SK-N-SH (cell line): ENCODE measurements around the gene CYP1B1.

Experiments
- CTCF ChIP-seq: fragments of 200-600 bp; sonication (generic); IDR thresholded peaks from 2 replicates; pipeline ENCODE4 v1.6.1; 2017; ENCODE audit warnings: antibody characterized with exemption, mild to moderate bottlenecking, moderate library complexity
- ELF1 ChIP-seq: IDR thresholded peaks from 2 replicates; pipeline ENCODE4 v1.4.0; 2012
- FOSL2 ChIP-seq: IDR thresholded peaks from 2 replicates; pipeline ENCODE4 v1.4.0; 2012; ENCODE audit warnings: low read depth, mild to moderate bottlenecking, moderate library complexity, borderline replicate concordance
- JUND ChIP-seq: IDR thresholded peaks from 2 replicates; pipeline ENCODE4 v1.4.0; 2012
- NFIC ChIP-seq: IDR thresholded peaks from 2 replicates; pipeline ENCODE4 v1.4.0; 2012; ENCODE audit warnings: borderline replicate concordance
- RXRA ChIP-seq: IDR thresholded peaks from 2 replicates; pipeline ENCODE4 v1.4.0; 2012; ENCODE audit warnings: low read depth, mild to moderate bottlenecking, borderline replicate concordance
- SIN3A ChIP-seq: IDR thresholded peaks from 2 replicates; pipeline ENCODE4 v1.6.1; 2012; ENCODE audit warnings: low read depth, mild to moderate bottlenecking, low read length, moderate library complexity, borderline replicate concordance
- TF ChIP-seq, protein P1 (sequence below): IDR thresholded peaks from 2 replicates; pipeline ENCODE4 v1.6.1; 2012; ENCODE audit warnings: mild to moderate bottlenecking, low read depth, low read length, moderate library complexity

DNA sequence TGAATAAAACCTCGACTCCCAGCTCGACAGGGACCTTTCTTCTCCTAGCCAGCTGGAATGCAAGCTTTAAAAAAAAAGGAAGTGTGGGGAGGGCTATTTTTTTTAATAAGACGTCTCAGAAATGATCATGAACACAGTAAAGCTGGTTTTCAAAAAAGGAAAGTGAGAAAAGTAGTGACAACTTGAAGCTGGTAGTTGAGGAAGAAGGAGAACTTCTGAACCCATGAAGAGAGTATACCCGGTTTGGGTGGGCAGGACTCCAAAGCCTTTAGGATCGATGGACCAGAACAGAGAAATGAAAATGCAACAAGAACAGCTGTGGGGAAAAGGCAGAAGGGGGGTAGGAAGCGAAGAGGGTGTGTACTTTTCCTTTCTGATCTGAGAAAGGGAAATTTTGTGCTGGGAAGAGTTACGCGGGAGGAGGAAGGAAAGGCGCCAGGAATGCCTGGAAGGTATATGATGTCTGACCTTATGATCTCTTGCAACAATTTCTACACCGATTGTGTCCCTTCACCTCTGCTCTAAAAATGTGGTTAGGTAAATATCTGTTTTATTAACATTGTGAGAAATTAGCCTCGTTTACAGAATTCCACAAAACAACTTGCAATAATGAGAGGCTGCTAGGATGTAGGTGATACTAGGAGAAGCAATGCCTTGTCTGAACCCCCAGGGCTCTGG, 22.6 kb upstream of the CYP1B1 start:
- TF ChIP-seq, protein P1, sequence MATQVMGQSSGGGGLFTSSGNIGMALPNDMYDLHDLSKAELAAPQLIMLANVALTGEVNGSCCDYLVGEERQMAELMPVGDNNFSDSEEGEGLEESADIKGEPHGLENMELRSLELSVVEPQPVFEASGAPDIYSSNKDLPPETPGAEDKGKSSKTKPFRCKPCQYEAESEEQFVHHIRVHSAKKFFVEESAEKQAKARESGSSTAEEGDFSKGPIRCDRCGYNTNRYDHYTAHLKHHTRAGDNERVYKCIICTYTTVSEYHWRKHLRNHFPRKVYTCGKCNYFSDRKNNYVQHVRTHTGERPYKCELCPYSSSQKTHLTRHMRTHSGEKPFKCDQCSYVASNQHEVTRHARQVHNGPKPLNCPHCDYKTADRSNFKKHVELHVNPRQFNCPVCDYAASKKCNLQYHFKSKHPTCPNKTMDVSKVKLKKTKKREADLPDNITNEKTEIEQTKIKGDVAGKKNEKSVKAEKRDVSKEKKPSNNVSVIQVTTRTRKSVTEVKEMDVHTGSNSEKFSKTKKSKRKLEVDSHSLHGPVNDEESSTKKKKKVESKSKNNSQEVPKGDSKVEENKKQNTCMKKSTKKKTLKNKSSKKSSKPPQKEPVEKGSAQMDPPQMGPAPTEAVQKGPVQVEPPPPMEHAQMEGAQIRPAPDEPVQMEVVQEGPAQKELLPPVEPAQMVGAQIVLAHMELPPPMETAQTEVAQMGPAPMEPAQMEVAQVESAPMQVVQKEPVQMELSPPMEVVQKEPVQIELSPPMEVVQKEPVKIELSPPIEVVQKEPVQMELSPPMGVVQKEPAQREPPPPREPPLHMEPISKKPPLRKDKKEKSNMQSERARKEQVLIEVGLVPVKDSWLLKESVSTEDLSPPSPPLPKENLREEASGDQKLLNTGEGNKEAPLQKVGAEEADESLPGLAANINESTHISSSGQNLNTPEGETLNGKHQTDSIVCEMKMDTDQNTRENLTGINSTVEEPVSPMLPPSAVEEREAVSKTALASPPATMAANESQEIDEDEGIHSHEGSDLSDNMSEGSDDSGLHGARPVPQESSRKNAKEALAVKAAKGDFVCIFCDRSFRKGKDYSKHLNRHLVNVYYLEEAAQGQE: no peak
- TF ChIP-seq CTCF: no peak
- no peak for TF ChIP-seq RXRA
- TF ChIP-seq SIN3A: no peak
- TF ChIP-seq ELF1: no peak
- no peak for TF ChIP-seq JUND
- TF ChIP-seq FOSL2: no peak
- TF ChIP-seq NFIC: no peak
